ENCODE results near the gene GPX2. TPM values are rescaled to one million over a fixed set of nuclear protein-coding genes. Genes with fewer than 3 reads are reported as not detected.

Gene GPX2
- total RNA-seq, 1 experiment from 2014 or later = not detected

DNA sequence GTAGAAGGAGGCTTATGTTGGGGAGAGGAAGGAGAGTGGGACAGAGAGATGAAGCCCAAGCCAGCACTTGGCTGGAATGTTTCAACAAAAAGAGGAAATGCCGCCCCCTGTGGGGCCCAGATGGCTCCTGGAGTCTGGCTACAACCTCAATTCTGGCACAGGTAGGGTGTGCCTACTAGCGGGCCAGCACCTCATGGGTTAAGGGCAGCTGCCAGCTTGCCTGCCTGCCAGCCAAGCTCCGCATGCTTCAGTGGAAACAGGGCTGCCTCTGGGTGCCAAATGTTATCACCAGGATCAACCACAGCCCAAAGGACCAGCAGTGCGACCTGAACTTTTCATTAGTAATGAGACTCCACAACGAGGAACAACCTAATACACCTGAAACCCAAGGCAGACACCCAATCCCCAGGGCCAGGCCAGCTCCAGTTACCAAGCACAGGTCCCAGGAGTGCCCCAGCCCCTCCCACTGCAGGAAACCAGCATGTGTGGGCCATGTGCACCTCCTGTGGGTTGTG, 18.3 kb upstream of the GPX2 start:
- no peak for DNase-seq (ENCODE audit: low read depth)

DNA sequence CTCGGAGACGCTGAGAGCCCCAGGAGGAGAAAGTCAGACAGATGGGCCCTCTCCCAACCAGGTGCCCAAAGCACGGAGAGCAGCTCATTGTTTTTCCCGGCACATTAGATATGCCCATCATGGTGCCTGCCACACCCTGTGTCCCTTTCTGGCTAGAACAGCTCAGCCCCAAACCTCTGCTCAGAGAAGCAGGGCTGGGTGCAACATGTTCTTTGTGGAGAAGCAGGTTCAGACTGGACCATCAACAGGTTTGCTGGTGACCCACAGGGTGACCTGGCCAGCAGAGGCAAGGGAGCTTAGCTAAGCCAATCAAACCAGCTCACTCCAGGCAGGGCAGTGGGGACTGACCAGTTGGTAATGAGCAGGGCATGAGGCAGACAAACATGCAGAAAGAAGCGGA, 16.2 kb upstream of the GPX2 start:
- no peak for DNase-seq (ENCODE audit: low read depth)

GRCh38 chr14:64958201-64958600, 15.7 kb upstream of the GPX2 start:
- DNase-seq (ENCODE audit: low read depth) = no peak

GRCh38 chr14:64956697-64957406, 14.3 kb upstream of the GPX2 start:
- DNase-seq (ENCODE audit: low read depth) = no peak

DNA sequence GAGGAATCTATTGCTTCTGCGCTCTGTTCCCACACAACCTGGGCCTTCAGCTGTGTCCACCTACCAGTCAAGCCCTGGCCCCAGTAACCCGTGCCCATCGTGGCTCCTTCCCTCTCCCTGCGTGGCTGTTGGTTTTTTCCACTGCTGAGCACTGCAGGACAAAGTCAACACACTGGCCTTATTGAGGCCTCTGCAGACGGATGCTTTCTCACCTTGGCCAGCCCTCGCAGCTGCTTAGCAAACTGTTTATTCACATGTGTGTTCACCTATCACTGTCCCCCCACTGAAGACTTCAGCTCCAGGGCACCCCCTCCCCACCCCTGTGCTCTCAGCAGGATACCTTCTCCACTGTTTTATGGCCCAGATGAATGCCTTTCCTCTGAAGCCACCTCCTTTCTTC, 12.8 kb upstream of the GPX2 start:
- DNase-seq (ENCODE audit: low read depth) = no peak

DNA sequence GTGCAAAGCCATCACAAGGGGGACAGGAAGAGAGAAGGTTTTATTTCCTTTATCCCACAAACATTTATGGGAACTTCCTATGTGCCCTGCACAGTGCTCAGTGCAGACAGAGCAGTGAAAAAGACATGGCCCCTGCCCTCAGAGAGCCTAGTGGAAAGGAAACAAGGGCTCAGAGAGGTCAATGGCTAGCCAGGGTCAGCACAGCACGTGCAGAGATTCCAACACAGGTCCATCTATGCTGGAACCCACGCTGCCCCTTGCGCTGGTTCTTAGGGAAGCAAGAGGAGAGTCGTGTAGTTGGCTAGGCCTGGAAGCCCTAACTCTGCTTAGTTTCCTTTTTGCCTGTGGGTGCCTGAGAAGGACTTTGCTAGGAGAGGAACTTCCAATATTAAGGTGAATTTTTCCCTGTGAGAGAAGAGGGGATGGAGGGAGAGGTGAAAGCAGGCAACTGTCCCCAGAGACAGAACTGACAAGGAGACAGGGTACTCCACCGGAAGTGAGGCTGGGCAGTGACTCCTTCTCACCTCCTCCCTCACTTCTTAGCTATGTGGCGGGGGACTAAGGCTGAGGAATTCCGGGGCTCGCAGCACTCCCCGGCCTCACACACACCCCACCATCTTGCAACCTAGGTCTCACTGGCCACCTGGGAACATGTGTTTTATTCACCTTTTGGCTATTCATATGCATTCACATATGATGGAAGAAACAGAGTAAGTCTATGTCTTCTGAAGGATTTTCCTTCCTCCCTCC, 12.1 kb upstream of the GPX2 start:
- DNase-seq (ENCODE audit: low read depth) = no peak

DNA sequence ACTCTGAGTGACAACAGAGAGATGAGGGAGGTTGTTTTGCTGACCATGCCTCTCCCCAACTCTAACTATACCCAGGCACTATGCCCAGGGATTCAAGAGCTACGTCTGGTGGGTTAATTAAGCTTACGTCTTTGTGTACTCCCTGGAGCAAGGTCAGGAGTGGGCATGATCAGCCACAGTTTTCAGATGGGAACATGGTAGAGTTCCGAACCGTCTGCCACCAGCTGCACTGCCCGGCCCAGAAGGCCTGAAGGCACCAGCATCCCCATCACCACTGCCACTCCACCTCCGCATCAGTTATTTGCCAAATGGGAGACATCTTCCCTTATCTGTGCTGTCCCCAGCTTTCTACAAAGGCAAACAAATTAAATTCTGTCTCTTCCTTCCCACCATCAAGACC, 11.1 kb upstream of the GPX2 start:
- DNase-seq (ENCODE audit: low read depth) = no peak

DNA sequence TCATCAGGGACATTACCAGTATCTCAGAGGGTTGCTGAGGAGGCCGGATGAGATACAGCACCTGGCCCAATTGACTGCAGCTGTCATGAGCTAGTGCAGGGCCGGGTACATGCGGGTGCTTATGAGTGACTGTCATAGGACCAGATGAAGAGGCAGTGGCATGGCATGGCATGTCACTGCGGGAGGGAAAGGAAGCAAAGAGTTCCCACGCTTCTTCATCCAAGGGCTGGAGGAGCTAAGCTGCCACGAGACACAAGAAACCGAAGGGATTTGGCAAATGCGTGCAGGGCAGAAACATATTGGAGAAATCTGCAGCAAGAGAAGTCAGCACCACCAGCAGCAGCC, 10.7 kb upstream of the GPX2 start:
- DNase-seq (ENCODE audit: low read depth) = no peak

GRCh38 chr14:64952598-64953309, 10.2 kb upstream of the GPX2 start:
- no peak for DNase-seq (ENCODE audit: low read depth)

- DNase-seq (ENCODE audit: low read depth) = no peak
These were observed 9.2 kb upstream of the GPX2 start for GRCh38 chr14:64951724-64952123.

DNA sequence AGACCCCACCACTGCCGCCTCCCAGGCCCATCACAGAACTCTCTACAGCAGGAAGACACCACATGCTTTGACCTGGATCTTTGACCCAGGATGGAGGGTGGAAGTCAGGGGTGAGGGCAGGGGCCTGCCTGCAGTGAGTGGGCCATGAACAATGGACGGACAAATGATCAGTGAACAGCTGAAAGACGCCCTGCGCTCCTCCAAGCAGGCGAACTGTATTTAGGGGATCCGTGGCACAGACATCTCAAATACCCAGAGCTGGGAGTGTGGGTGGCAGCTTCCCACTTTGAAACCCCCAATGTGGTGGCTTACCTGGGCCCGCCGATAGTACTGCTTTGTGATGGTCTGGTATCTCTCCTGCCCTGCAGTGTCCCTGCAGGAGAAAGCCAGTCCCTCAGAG, 8.7 kb upstream of the GPX2 start:
- DNase-seq (ENCODE audit: low read depth) = no peak

GRCh38 chr14:64950889-64951288, 8.3 kb upstream of the GPX2 start:
- DNase-seq (ENCODE audit: low read depth) = no peak

DNA sequence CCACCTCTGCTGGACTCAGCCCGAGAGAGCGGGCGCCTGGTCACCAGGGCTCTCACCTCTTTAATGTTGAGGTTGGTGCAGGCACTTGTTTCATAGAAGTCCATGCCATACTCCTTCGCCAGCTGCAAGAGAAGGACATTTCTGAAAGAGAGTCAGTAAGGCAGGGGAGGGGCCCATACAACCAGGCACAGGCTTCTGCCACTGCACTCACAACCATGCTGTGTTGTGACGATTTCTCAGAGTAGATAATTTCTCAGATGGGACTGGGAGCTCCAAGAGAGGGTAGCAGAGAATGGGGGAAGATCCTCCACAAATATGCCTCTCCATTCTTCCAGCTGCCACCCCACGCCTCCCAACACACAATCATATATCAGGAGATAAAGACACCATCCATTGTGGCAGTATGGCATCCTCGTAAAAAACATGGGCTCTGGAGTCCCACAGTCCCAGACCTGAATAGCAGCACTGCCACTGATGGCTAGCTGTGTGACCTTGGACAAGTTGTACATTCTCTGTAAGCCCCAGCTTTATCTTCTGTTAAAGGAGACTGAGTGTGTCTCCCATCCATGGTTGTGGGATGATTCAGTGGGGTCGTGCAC, 6.2 kb upstream of the GPX2 start:
- no peak for DNase-seq (ENCODE audit: low read depth)

GRCh38 chr14:64947710-64948611, 5.4 kb upstream of the GPX2 start:
- DNase-seq (ENCODE audit: low read depth) = no peak

DNA sequence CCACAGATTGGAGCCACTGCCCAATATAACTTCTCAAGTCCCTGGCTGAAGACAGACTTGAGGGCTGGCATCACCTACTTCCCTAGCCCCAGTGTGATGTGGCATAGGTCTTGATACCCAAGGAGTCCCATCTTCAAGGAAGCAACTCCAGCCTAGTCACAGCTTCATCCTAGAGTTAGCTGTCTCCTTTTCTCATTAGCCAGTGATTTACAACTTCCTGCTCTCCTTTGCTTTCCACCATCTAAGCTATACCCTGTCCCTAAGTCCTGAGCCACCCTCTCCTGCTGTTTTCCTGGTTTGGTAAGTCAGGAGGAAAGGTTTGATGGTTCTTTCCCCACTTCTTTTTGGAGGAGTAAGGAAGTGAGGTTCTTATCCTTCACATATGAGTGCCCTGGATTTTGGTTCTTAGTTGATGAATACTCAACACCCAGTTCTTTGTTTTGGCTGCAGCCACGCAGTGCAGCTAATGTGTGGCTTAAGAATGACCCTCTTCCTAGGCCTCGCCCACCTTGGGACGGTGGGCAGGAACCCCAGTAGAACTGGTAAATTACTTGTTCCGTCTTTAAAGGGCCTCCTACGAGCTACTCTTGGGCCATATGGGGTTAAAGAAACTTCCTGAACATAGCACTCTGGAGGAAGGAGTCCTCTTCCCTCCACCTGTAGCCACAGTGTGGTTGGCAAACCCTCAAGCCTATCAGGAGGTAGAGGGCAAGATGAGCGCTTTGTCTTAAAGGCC, 3.9 kb upstream of the GPX2 start:
- no peak for DNase-seq (ENCODE audit: low read depth)

DNA sequence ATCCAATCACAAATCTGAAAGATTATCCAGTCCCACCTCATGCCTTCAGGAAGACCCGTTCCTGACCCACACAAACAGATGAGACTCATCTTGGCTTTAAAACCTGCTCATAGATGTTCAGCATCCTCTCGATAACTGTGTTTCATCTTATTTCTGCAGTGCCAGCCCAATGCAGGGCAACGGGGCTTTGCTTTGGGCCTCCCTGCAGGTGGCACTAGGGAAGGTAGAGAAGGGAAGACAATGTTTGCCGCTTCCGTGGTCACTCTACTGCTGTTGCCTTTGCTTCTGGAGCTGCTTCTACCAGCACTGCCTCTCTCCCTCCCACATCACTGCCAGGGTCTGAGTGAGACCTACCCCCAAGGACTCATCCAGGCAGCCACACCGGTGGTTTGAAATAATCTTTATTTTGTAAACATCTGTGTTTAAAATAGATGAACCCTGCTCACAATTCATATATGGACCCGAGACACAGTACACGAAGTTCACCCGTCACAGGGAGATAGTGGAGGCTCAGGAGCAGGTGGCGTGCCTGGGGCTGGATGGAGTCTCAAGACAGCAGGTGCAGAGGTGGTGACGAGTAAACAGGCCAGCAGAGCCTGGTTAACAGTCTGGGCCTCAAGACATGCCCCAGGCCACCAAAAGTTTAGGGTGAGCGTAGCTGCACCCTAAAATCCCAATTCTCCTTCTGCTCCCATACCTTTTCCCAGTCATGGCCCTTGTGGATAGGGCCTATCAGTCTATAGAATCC, 3.1 kb upstream of the GPX2 start:
- no peak for DNase-seq (ENCODE audit: low read depth)

DNA sequence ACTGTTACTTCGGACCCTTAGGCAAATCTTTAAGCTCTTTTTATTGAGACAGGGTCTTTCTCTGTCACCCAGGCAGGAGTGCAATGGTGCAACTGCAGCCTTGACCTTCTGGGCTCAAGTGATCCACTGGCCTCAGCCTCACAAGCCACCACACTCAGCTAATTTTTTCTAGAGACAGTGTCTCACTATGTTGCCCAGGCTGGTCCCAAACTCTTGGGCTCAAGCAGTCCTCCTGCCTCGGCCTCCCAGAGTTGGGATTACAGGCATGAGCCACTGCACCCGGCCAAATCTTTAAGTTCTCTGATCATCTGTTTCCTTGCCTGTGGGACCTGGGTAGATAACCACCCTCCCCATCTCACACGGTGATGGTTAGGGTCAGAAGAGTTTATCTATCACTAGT, 2.3 kb upstream of the GPX2 start:
- no peak for DNase-seq (ENCODE audit: low read depth)

- DNase-seq (ENCODE audit: low read depth) = no peak
These were observed 1.5 kb upstream of the GPX2 start for GRCh38 chr14:64944041-64944440.

GRCh38 chr14:64943556-64943955, 1.0 kb upstream of the GPX2 start:
- DNase-seq (ENCODE audit: low read depth) = no peak

DNA sequence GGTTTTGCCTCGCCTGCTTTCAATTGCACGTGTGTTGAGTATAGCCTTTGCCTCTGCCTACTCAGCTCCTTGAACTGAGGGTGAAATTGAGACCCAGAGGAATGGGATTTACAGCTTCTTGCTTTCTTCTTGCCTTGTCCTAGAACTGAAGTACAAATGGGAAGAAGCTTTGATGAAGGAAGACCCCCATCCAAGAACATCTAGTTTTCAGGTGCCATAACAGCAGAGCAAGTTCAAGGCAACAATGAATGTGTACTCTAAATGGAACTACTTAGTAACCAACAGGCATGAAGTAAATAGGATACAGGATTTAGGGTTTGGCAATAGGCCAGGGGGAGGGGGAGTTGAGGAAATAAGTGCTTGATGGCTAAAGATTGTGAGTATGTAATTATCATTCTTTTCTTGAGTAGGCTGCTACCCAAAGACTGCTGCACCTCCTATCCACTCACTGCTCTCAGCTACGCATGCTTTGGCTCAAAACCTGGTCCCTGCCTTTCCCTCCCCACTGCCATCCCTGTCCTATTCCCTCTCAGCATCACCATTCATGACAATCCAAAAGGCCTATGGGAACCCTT, 2.1 kb downstream of the GPX2 start:
- DNase-seq (ENCODE audit: low read depth) = no peak

All from Daoy (cell line).